ENCODE data around the gene MRAS. TPM values are rescaled to one million over a fixed set of nuclear protein-coding genes. Genes with fewer than 3 reads are reported as not detected.
"Not testable (repeated sequence)": the region's sequence is repeated elsewhere in the genome, so short reads cannot be mapped to it uniquely, and the experiment has no call there.

The MRAS gene
- total RNA-seq, 1 donor from 2014 or later: 35.0 TPM

- Histone ChIP-seq H3K27me3 (ENCODE audit: control insufficient read depth, insufficient read depth, low read length) (no peaks in the 10 kb centered on the region), H3K4me3 (ENCODE audit: low read depth, low read length) (no peak overlapping the region), H3K36me3 (ENCODE audit: control insufficient read depth, insufficient read depth, low read length) (no peaks in the 10 kb centered on the region)
- no peak for DNase-seq (ENCODE audit: low read depth)
- TF ChIP-seq CTCF (IDR thresholded peaks at IDR 0.05; ENCODE audit: insufficient read depth, low read length, poor library complexity, severe bottlenecking): no peak
These were observed 75.9 kb downstream of the MRAS start for GRCh38 chr3:138424323-138424722.

- Histone ChIP-seq H3K36me3 (ENCODE audit: control insufficient read depth, insufficient read depth, low read length) (no peaks in the 10 kb centered on the region), H3K27me3 (ENCODE audit: control insufficient read depth, insufficient read depth, low read length) (no peaks in the 10 kb centered on the region), H3K4me3 (ENCODE audit: low read depth, low read length) (no peak overlapping the region)
- no peak for DNase-seq (ENCODE audit: low read depth)
- TF ChIP-seq CTCF (IDR thresholded peaks at IDR 0.05; ENCODE audit: insufficient read depth, low read length, poor library complexity, severe bottlenecking): peak; percentile 61
These were observed 77.8 kb downstream of the MRAS start for GRCh38 chr3:138426211-138426610.

- H3K4me3 ChIP-seq (ENCODE audit: low read depth, low read length); H3K27me3 ChIP-seq (ENCODE audit: control insufficient read depth, insufficient read depth, low read length); DNase-seq (ENCODE audit: low read depth): not testable (repeated sequence)
These were observed 78.4 kb downstream of the MRAS start for GRCh38 chr3:138426754-138427153.

GRCh38 chr3:138429665-138430064 is 81.3 kb downstream of the MRAS start:
- no peak overlapping the region for H3K4me3 ChIP-seq (ENCODE audit: low read depth, low read length)
- no peaks in the 10 kb centered on the region for H3K36me3 ChIP-seq (ENCODE audit: control insufficient read depth, insufficient read depth, low read length)
- TF ChIP-seq CTCF (IDR thresholded peaks at IDR 0.05; ENCODE audit: insufficient read depth, low read length, poor library complexity, severe bottlenecking): no peak
- H3K27me3 ChIP-seq (ENCODE audit: control insufficient read depth, insufficient read depth, low read length): peaks cover 17% of the 10 kb centered on the region
- DNase-seq (ENCODE audit: low read depth): no peak

More at GRCh38 chr3:138426754-138427153, 78.4 kb downstream of the MRAS start:
- H3K36me3 ChIP-seq (ENCODE audit: control insufficient read depth, insufficient read depth, low read length): not testable (repeated sequence)

- Histone ChIP-seq H3K27me3 (ENCODE audit: control insufficient read depth, insufficient read depth, low read length) (peaks cover 33% of the 10 kb centered on the region), H3K4me3 (ENCODE audit: low read depth, low read length) (no peak overlapping the region), H3K36me3 (ENCODE audit: control insufficient read depth, insufficient read depth, low read length) (no peaks in the 10 kb centered on the region)
- no peak for DNase-seq (ENCODE audit: low read depth)
- TF ChIP-seq CTCF (IDR thresholded peaks at IDR 0.05; ENCODE audit: insufficient read depth, low read length, poor library complexity, severe bottlenecking): no peak
These were observed 84.3 kb downstream of the MRAS start for GRCh38 chr3:138432576-138433240.

- no peak overlapping the region for H3K4me3 ChIP-seq (ENCODE audit: low read depth, low read length)
- H3K27me3 ChIP-seq (ENCODE audit: control insufficient read depth, insufficient read depth, low read length): peaks cover 33% of the 10 kb centered on the region
- DNase-seq (ENCODE audit: low read depth): no peak
- no peak for TF ChIP-seq CTCF (IDR thresholded peaks at IDR 0.05; ENCODE audit: insufficient read depth, low read length, poor library complexity, severe bottlenecking)
- no peaks in the 10 kb centered on the region for H3K36me3 ChIP-seq (ENCODE audit: control insufficient read depth, insufficient read depth, low read length)
These were observed 85.5 kb downstream of the MRAS start for GRCh38 chr3:138433892-138434275.
